Stimulated activated CD4-positive, alpha-beta T cell treated with anti-CD3 and anti-CD28 coated beads, Interleukin-1b, Interleukin-23, amount 100 ng/mL, for 4 hours (primary cell): ENCODE results near the gene KCNMB4.

Experiments
- DNase-seq, 2 donors: peaks; one replicate each; pipeline ENCODE4 v3.0.0-alpha.2; 2020; ENCODE audit warnings: low read depth in 2 of 2

The KCNMB4 gene

DNA sequence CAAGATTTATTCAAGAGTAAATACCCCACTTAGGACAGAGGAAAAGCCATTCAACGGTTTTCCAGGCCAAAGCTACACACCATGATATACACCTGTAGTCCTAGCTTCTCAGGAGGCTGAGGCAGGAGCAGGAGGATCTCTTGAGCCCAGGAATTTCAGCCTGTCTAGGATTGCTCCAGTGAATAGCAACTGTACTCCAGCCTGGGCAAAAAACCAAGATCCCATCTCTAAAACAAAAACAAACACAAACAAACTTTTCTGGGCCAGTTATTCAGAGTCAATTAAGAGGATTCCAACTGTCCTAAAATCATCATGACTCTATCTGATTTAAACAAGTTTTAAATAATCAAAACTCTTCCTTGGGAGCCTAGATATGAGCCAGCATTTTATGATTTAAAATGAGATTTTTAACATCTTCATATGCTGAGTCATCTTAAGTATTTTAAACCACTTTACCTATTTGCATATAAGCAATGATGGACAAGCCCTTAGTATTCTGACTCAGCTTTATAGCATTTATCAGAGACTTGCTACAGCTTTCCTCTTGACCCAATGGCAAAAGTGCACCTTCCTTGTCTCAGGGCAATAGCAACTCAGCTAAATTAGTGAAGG lies 77.1 kb downstream of the KCNMB4 start:
- DNase-seq = no peak

DNA sequence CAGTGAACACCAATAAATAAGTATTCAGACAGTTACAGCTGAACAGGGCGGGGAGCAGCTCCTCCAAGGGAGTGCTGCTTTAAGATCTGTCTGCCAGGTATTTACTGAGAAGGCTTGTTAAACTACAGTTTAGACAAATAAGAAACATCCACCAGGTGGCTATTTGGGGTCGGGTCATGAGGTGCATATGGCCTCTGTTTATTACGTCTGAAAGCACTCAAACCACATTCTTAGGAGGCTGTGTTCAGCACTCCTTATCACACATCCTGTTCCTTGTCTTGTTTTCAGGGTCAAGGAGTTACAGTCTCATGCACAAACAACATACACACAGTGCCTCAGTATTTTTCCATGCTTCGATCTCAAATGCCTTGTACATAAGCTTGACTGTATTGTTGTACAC lies 78.8 kb downstream of the KCNMB4 start:
- DNase-seq = no peak

DNA sequence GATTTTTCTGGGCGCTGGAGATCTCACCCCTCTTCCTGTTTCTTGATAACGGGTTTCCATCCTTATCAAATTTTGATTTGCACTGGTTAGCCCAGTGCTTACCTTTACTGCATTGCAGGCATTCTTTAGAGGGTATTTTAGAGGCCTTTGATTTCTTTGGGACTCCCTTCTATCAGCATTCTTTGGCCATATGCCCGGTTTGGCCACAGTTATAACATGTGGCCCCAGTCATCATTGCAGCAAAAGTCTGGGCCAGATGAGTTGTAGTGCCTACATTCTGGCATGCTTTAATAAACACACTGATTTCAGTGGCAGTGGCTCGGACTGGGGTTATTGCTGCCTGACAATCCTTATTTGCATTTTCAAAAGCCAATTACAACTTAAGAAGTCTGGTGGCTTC lies 82.3 kb downstream of the KCNMB4 start:
- DNase-seq = no peak

DNA sequence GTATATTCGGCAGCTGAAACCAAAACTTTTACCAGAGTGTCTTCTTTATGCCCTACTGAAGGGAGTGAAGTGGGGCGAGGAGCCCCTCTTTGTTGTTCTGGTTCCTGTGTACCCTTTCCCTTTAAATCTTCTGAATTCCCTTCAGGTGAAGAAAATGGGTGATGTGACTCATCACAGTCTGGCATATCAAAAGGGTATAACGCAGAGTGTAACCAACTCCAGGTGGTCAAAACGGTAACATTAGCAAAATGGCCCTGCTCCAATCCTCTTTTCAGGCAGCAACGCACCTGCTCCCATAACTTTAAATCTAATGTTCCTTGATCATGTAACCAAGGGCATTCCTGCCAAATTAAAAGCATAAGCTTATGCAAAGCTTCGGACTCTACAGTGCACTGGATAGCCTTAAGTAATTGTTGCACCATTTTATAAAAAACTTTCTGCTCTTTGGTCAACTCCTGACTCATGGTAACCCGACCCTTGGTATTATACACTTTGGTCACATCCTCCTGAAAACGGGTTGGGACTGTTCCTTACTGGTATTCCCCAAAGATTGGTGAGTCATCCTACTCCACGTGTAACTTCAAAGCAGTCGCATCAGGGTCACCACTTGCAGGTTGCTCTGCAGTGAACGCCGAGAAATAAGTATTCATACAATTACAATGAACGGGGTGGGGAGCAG lies 83.1 kb downstream of the KCNMB4 start:
- DNase-seq = no peak

DNA sequence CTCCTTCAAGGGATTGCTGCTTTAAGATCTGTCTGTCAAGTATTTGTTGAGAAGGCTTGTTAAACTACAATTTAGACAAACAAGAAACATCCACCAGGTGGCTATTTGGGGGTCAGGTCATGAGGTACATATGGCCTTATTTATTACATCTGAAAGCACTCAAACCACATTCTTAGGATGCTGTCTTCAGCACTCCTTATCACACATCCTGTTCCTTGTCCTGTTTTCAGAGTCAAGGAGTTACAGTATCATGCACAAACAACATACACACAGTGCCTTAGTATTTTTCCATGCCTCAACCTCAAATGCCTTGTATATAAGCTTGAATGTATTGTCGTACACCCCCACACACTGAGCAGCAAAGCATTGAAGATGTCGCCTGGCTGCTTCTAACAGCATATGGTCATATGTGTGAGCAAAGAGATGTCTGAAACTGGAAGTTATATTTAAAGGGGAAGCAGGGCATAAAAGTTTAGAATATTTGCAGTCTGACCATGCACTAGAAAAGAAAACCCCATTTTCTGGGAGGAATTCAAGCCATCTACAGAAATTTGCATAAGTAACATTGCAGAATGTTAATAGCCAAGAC lies 83.8 kb downstream of the KCNMB4 start:
- no peak for DNase-seq

DNA sequence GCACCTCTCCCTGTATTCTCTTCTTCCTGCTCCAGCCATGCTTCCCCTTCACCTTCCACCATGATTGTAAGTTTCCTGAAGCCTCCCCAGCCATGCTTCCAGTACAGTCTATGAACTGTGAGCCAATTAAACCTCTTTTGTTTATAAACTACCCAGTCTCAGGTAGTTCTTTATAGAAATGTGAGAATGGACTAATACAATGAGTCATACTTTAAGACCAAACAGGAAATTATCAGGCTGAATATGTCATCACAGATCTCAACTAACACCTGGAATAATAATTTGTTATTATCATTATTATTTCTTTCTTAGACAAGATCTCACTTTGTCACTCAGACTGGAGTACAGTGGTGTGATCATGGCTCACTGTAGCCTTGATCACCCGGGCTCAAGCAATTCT lies 85.4 kb downstream of the KCNMB4 start:
- no peak for DNase-seq

DNA sequence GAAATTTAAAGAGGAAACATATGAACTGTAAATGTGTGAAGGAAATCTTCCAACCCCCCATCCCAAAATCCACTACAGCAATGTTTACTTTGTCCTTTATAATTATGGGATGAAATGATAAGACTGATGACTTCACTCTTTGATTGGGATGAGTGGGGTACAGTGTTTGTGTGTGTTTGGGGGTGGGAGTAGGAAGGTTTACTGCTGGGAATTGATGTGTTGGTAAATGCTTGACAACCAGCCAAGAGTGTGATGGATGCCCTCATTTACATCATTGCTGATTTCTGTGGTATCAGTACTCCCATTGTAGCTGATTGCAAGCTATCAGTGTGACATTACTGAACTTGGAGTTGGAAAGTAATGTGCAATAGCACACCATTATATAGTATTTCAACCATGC lies 90.9 kb downstream of the KCNMB4 start:
- no peak for DNase-seq

DNA sequence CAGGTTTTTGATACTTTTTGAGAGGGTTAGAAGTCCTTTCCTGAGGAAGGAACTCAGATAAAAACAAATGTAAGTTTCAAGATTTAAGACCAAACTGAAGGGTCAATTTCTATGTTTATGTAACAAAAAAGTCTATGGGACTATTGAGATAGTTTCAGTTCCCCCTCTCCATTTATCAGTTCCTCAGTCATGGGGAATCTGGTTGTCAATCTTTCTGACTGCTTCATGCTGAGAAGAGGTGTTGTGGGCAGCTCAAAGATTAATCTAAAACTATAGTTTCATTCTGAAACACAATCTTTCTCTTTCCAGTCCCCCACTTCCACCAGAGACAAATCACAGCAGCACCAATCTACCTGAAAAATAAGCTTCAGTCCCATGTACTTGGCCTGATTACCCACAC lies 93.7 kb downstream of the KCNMB4 start:
- DNase-seq = no peak

DNA sequence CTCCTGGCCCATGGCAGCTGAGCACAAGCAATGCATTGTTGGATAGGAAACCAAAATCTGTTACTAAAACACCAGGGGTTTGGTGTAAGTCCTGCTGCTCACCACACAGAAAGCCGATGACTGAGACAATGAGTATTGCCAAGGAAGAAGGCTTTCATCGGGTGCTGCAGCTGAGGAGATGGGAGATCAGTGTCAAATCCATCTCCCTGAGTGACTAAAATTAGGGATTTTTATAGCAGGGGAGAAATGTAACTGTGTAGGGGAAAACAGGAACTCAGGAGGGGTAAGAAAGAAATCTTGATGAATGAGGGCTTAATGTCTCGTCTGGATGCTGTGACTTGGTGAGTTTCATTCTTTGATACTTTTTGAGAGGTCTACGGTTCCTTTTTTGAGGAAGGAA lies 97.9 kb downstream of the KCNMB4 start:
- DNase-seq = no peak

DNA sequence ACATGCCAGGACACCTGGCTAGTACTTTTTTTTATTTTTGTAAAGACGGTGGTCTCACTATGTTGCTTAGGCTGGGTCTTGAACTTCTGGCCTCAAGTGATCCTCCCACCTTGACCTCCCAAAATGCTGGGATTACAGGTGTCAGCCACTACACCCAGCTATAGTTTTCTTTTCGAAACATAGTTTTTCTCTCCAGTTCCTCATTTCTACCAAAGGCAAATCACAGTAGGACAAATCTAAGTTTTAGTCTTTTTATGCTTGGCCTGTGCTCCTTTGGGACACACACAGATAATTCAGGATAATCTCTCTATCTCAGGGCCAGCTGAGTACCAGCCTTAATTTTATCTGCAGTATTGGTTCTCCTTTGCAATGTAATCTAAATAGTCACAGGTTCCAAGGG lies 100.7 kb downstream of the KCNMB4 start:
- DNase-seq = no peak

DNA sequence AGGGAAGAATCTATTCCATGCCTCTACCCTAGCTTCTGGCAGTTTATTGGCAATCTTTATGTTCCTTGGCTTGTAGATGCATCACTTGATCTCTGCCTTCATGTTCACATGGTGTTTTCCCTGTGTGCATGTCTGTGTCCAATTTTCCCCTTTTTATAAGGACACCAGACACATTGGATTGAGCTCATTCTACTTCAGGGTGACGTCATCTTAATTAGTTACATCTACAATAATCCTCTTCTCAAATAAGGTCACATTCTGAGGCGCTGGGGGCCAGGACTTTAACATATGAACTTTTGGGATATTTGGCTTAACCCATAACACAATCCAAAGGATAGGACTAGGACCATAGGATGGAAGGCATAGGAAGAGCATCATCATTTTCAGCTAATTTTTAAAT lies 101.4 kb downstream of the KCNMB4 start:
- no peak for DNase-seq

DNA sequence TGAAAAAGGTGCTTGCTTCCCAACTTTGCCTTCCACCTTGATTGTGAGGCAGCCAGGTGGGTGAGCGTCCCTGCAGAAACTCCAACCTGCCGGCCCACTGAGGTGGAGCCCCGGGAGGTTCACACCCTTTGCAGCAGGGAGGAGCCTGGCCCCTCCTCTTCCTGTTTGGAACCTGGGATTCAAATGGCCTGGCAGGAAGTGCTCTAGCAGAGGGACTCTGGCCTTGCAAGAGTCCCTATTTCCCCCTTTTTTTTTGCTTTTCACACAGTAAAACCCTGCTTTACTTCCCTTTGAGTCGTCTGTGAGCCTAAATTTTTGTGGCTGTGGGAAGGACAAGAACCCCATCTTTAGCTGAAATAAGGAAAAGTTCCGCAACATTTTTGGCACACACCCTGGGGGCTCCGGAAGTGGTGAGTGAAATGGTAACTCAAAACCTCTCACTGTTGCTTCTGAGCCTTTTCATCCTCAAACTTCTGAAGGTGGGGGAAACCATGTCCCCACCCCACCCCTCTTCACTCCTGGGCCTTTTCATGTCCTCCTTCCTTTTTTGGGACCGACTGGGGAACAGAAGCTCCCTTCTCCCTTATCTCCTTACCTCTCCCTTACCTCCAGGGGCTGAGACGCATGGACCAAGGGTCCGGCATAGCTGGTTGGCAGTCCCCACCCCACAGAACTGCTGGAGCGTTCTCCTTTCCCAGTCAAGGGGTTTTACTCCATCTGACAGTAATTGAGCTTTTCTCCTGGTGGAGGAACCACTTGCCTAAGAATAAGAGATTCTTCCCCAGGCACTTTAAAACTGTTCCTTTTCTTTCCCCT lies 102.0 kb downstream of the KCNMB4 start:
- DNase-seq = no peak

DNA sequence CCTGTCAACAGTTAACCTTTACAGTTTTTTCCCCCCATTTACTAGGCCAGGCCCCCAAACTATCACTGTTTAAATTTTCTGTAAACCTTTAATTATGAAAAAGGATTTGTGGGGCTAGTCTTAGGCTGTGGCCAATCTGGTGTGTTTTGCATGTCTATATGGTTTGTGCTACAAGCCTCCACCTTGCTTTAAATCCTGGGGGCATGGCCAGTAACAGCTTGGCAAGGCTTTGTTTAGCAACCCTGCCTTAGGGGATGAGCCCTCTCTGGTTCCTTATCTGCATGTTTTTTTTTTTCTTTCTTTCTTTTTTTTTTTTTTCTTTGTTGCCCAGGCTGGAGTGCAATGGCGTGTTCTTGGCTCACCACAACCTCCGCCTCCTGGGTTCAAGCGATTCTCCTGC lies 102.7 kb downstream of the KCNMB4 start:
- DNase-seq = no peak

DNA sequence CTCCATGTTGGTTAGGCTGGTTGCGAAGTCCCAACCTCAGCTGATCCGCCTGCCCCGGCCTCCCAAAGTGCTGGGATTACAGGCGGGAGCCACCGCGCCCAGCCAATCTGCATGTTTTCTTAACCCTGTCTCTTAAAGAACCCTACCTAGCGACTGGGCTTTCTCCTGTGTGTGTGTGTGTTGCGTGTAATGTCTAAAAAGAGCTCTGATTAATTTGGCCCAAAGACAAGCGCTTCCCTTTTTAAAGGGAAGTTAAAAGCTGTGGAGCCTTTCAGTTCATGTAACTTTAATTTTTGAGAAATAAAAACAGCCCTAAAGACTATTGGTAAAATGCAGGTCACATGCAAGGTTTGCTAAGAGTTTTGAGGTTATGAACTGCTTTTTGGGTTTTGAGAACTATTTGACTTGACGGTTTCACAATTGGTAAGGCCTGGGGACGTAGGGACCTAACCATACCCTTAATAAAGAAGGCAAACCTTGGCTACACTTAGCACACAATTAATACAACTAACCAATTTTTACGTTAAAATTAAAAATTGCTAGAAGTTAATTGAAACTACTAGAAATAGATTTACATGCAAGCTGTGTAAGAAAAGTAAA lies 103.2 kb downstream of the KCNMB4 start:
- DNase-seq = no peak

DNA sequence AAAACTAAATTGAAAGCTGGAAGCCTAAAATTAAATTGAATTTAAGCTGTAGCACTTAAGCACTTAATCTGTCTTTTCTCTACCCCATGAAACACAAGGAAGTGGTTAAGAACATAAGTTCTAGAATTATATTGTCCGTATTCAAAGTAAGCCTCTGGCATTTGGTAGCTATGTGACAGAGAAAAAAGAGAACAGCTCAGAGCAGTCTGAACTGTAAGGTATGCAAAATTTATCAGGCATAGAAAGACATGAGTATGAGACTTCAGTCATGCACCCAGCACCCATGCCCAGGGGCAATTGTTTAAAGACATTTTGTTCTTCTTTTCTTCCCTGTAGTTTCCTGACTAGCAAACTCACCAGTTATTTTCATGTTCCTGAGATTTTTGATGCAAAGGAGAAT lies 116.7 kb downstream of the KCNMB4 start:
- no peak for DNase-seq
